ENCODE measurements around the gene TNPO1. TPM values are rescaled to one million over a fixed set of nuclear protein-coding genes. Genes with fewer than 3 reads are reported as not detected.

The TNPO1 gene
- total RNA-seq, 1 donor from 2014 or later = 316 TPM

DNA sequence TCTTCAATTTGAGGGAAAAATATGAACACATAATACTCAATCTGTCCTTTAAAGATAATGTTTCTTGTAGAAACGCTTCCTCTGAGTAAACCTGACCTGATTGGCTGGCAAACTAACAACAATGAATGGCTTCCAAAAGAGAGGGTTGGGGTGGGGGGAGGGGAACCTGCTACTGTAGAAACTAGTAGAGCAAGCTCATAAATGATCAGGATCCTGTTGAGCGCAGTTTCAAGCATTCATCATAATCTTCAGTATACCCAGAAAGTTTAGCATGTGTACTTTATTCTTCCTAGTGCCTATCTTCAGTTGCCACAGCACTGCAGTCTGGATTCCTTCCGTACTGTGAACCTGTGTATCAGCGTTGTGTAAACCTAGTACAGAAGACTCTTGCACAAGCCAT lies 76.4 kb downstream of the TNPO1 start:
- H3F3A ChIP-seq (ENCODE audit: low read depth) = no peaks in the 10 kb centered on the region
- DNase-seq (ENCODE audit: low spot score) = no peak
- TF ChIP-seq EZH2 (IDR thresholded peaks at IDR 0.05) = no peak
- TF ChIP-seq, protein P1, sequence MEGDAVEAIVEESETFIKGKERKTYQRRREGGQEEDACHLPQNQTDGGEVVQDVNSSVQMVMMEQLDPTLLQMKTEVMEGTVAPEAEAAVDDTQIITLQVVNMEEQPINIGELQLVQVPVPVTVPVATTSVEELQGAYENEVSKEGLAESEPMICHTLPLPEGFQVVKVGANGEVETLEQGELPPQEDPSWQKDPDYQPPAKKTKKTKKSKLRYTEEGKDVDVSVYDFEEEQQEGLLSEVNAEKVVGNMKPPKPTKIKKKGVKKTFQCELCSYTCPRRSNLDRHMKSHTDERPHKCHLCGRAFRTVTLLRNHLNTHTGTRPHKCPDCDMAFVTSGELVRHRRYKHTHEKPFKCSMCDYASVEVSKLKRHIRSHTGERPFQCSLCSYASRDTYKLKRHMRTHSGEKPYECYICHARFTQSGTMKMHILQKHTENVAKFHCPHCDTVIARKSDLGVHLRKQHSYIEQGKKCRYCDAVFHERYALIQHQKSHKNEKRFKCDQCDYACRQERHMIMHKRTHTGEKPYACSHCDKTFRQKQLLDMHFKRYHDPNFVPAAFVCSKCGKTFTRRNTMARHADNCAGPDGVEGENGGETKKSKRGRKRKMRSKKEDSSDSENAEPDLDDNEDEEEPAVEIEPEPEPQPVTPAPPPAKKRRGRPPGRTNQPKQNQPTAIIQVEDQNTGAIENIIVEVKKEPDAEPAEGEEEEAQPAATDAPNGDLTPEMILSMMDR (IDR thresholded peaks at IDR 0.05) = no peak
- no peak for TF ChIP-seq EZH2phosphoT487 (IDR thresholded peaks at IDR 0.05)
- no peak overlapping the region for H3K4me3 ChIP-seq
- no peaks in the 10 kb centered on the region for H3K27me3 ChIP-seq
- Mint-ChIP-seq H3K36me3 (peaks cover 57% of the 10 kb centered on the region), H3K27ac (no peak overlapping the region), H3K4me1 (no peaks in the 10 kb centered on the region), H3K27me3 (ENCODE audit: insufficient read depth, low read depth) (no peaks in the 10 kb centered on the region), H3K9me3 (no peaks in the 10 kb centered on the region), H3K4me3 (no peak overlapping the region)
- peaks cover 52% of the 10 kb centered on the region for H3K36me3 ChIP-seq
- no peak overlapping the region for H3K9ac ChIP-seq
- no peak overlapping the region for H2AFZ ChIP-seq (replicated peaks)
- peaks cover 6% of the 10 kb centered on the region for H3K79me2 ChIP-seq (ENCODE audit: low read depth)
- no peaks in the 10 kb centered on the region for H3K9me3 ChIP-seq (ENCODE audit: low read depth)
- H3K4me2 ChIP-seq = no peak overlapping the region
- H4K20me1 ChIP-seq (ENCODE audit: low read depth) = no peaks in the 10 kb centered on the region
- no peak overlapping the region for H3K27ac ChIP-seq
- H3K4me1 ChIP-seq = no peaks in the 10 kb centered on the region

DNA sequence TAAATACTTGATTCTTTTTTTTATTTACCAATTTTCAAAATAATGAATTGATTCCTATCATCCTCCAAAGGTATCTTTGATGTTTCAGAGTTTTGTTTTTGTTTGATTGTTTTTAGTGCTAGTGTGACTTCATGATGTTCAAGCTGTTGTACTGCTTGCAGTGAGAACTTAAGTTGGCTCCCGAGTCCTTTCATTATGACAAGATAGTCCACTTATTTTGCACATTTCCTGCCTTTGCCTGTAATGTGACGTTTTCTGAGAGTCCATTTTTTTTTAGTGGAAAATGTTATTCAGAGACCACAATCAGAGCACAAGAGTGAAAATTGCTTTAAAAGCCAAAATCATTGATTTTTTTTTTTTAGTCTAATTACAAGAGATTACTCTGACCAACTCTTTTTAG lies 79.3 kb downstream of the TNPO1 start:
- Mint-ChIP-seq H3K27me3 (ENCODE audit: insufficient read depth, low read depth) (no peaks in the 10 kb centered on the region), H3K27ac (no peak overlapping the region), H3K9me3 (no peaks in the 10 kb centered on the region), H3K4me3 (no peak overlapping the region), H3K4me1 (no peaks in the 10 kb centered on the region), H3K36me3 (peaks cover 49% of the 10 kb centered on the region)
- no peaks in the 10 kb centered on the region for H3K9me3 ChIP-seq (ENCODE audit: low read depth)
- TF ChIP-seq EZH2 (IDR thresholded peaks at IDR 0.05) (no peak), EZH2phosphoT487 (IDR thresholded peaks at IDR 0.05) (no peak)
- TF ChIP-seq, protein P1 (IDR thresholded peaks at IDR 0.05) = no peak
- no peaks in the 10 kb centered on the region for H3K79me2 ChIP-seq (ENCODE audit: low read depth)
- no peaks in the 10 kb centered on the region for H3K27me3 ChIP-seq
- peaks cover 4% of the 10 kb centered on the region for H3F3A ChIP-seq (ENCODE audit: low read depth)
- no peak overlapping the region for H3K4me2 ChIP-seq
- DNase-seq (ENCODE audit: low spot score) = no peak
- H3K4me1 ChIP-seq = no peaks in the 10 kb centered on the region
- H3K9ac ChIP-seq = no peak overlapping the region
- peaks cover 40% of the 10 kb centered on the region for H3K36me3 ChIP-seq
- H2AFZ ChIP-seq (replicated peaks) = no peak overlapping the region
- H4K20me1 ChIP-seq (ENCODE audit: low read depth) = no peaks in the 10 kb centered on the region
- no peak overlapping the region for H3K4me3 ChIP-seq
- H3K27ac ChIP-seq = no peak overlapping the region

DNA sequence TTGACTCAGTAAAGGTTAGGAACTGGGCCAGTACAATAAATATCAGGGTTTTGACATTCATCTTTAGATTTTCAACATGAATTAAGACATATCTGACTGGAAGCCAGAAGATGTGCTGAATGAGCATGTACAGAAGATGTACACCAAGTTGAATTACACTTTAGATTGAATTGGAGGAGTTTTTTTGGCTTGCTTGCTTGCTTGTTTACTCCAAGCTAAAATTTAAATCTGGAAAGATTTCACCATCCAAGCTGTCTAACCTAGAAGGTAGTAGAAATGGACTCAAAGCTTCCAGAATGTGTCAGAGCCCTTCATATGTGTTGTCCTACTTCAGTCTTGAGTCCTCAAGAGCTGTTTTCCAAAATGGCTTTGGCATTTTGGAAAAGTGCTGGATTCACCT lies 90.3 kb downstream of the TNPO1 start:
- no peaks in the 10 kb centered on the region for H4K20me1 ChIP-seq (ENCODE audit: low read depth)
- no peaks in the 10 kb centered on the region for H3F3A ChIP-seq (ENCODE audit: low read depth)
- no peak overlapping the region for H3K4me2 ChIP-seq
- H3K4me3 ChIP-seq = no peak overlapping the region
- H3K27ac Mint-ChIP-seq = no peak overlapping the region
- H3K27me3 ChIP-seq = no peaks in the 10 kb centered on the region
- no peak overlapping the region for H2AFZ ChIP-seq (replicated peaks)
- TF ChIP-seq EZH2 (IDR thresholded peaks at IDR 0.05) = no peak
- TF ChIP-seq, protein P1 (IDR thresholded peaks at IDR 0.05) = no peak
- no peaks in the 10 kb centered on the region for H3K4me1 Mint-ChIP-seq
- peaks cover 20% of the 10 kb centered on the region for H3K36me3 ChIP-seq
- H3K4me1 ChIP-seq = no peaks in the 10 kb centered on the region
- no peak for DNase-seq (ENCODE audit: low spot score)
- H3K9me3 Mint-ChIP-seq = no peaks in the 10 kb centered on the region
- H3K27ac ChIP-seq = no peak overlapping the region
- H3K9me3 ChIP-seq (ENCODE audit: low read depth) = no peaks in the 10 kb centered on the region
- H3K27me3 Mint-ChIP-seq (ENCODE audit: insufficient read depth, low read depth) = no peaks in the 10 kb centered on the region
- H3K4me3 Mint-ChIP-seq = no peak overlapping the region
- H3K9ac ChIP-seq = no peak overlapping the region
- no peaks in the 10 kb centered on the region for H3K79me2 ChIP-seq (ENCODE audit: low read depth)
- peaks cover 42% of the 10 kb centered on the region for H3K36me3 Mint-ChIP-seq
